Measurements from ENCODE around the gene ADAMTSL4.

GRCh38 chr1:150529017-150529416 is 20.2 kb upstream of the ADAMTSL4 start:
- TF ChIP-seq SUZ12 (IDR thresholded peaks at IDR 0.05; ENCODE audit: extremely low read depth, insufficient read depth, insufficient read length) (no peak), YY1 (IDR thresholded peaks at IDR 0.05; ENCODE audit: insufficient read depth, insufficient read length) (no peak)

Data from NT2/D1 (cell line).